ENCODE measurements around the gene NEXN. TPM values are rescaled to one million over a fixed set of nuclear protein-coding genes. Genes with fewer than 3 reads are reported as not detected.

Gene NEXN
- total and polyA plus RNA-seq, 10 donors = 3.4 to 9.9 (median 6.1) TPM

GRCh38 chr1:77859248-77859647 is 29.2 kb upstream of the NEXN start:
- Histone ChIP-seq H3K27me3 (replicated peaks in 1 of 7) (no peaks in the 10 kb centered on the region), H3K27ac (no peak overlapping the region), H3K4me3 (no peak overlapping the region), H3K4me1 (no peaks in the 10 kb centered on the region), H3K9me3 (peaks cover 0 to 29% (median 22%) of the 10 kb centered on the region in 8 donors), H3K36me3 (peaks cover 0 to 71% (median 26%) of the 10 kb centered on the region in 6 donors)
- TF ChIP-seq POLR2A (IDR thresholded peaks at IDR 0.05) = no peak
- TF ChIP-seq POLR2AphosphoS5 (IDR thresholded peaks at IDR 0.05) = no peak
- TF ChIP-seq CTCF (IDR thresholded peaks at IDR 0.05 in 8 of 11, conservative IDR thresholded peaks at IDR 0.05 in 3 of 11) = no peak
- no peak for DNase-seq
- 88 to 96% (median 90%) methylated on average over 2 of the region's 2 CpGs for WGBS, 5 donors
- intact Hi-C loops (cut with DNase I; ENCODE audit: low total_unique reads) = no loop called here

- H3K27ac ChIP-seq = no peak overlapping the region
- TF ChIP-seq CTCF (IDR thresholded peaks at IDR 0.05 in 8 of 11, conservative IDR thresholded peaks at IDR 0.05 in 3 of 11) (no peak), POLR2AphosphoS5 (IDR thresholded peaks at IDR 0.05) (no peak), POLR2A (IDR thresholded peaks at IDR 0.05) (no peak)
- H3K4me1 ChIP-seq = no peaks in the 10 kb centered on the region
- H3K4me3 ChIP-seq = no peak overlapping the region
- no peaks in the 10 kb centered on the region for H3K9me3 ChIP-seq
- DNase-seq = no peak
- intact Hi-C loops (cut with DNase I; ENCODE audit: low total_unique reads) = no loop called here
- H3K27me3 ChIP-seq (replicated peaks in 1 of 7) = no peaks in the 10 kb centered on the region
- 85 to 93% (median 91%) methylated on average over 4 of the region's 4 CpGs for WGBS, 5 donors
- H3K36me3 ChIP-seq = peaks cover 0 to 79% (median 46%) of the 10 kb centered on the region in 6 donors
Measured at GRCh38 chr1:77866296-77866695, 22.1 kb upstream of the NEXN start.

- TF ChIP-seq CTCF (IDR thresholded peaks at IDR 0.05 in 8 of 11, conservative IDR thresholded peaks at IDR 0.05 in 3 of 11) (no peak), POLR2AphosphoS5 (IDR thresholded peaks at IDR 0.05) (no peak), POLR2A (IDR thresholded peaks at IDR 0.05) (no peak)
- Histone ChIP-seq H3K4me1 (no peaks in the 10 kb centered on the region), H3K4me3 (no peak overlapping the region), H3K36me3 (peaks cover 0 to 63% (median 26%) of the 10 kb centered on the region in 6 donors), H3K9me3 (no peaks in the 10 kb centered on the region), H3K27ac (no peak overlapping the region), H3K27me3 (replicated peaks in 1 of 7) (no peaks in the 10 kb centered on the region)
- 94 to 98% (median 97%) methylated on average over 1 of the region's 1 CpG for WGBS, 5 donors
- DNase-seq = no peak
- intact Hi-C loops (cut with DNase I; ENCODE audit: low total_unique reads) = no loop called here
Measured at GRCh38 chr1:77872645-77873044, 15.8 kb upstream of the NEXN start.

- no peaks in the 10 kb centered on the region for H3K27me3 ChIP-seq (replicated peaks in 1 of 7)
- no peak overlapping the region for H3K27ac ChIP-seq
- intact Hi-C loops (cut with DNase I; ENCODE audit: low total_unique reads) = no loop called here
- DNase-seq = no peak
- WGBS, 5 donors = 96 to 100% (median 98%) methylated on average over 1 of the region's 1 CpG
- no peaks in the 10 kb centered on the region for H3K4me1 ChIP-seq
- peaks cover 0 to 56% (median 18%) of the 10 kb centered on the region in 6 donors for H3K36me3 ChIP-seq
- H3K9me3 ChIP-seq = no peaks in the 10 kb centered on the region
- H3K4me3 ChIP-seq = no peak overlapping the region
- no peak for TF ChIP-seq POLR2A (IDR thresholded peaks at IDR 0.05)
- TF ChIP-seq CTCF (IDR thresholded peaks at IDR 0.05 in 8 of 11, conservative IDR thresholded peaks at IDR 0.05 in 3 of 11) = no peak
- TF ChIP-seq POLR2AphosphoS5 (IDR thresholded peaks at IDR 0.05) = no peak
Measured at GRCh38 chr1:77873461-77873860, 15.0 kb upstream of the NEXN start.
